Mononuclear cell (primary cell): ENCODE data around the gene HOXB8. TPM values are rescaled to one million over a fixed set of nuclear protein-coding genes. Genes with fewer than 3 reads are reported as not detected.
A peak's percentile ranks its signal among the peaks of the same experiment; 100 is the strongest.

ENCODE experiments used
- H3K27me3 ChIP-seq: 2 replicates; pipeline ENCODE4 v1.6.0; 2011; ENCODE audit warnings: low read length, control low read depth; ENCODE audit not compliant: insufficient read depth
- H3K4me1 ChIP-seq: 2 replicates; pipeline ENCODE4 v1.5.1; 2011; ENCODE audit warnings: mild to moderate bottlenecking, low read length, control low read depth; ENCODE audit not compliant: insufficient read depth
- H3K4me3 ChIP-seq: 2 replicates; pipeline ENCODE4 v1.5.1; 2011; ENCODE audit warnings: mild to moderate bottlenecking, low read length, moderate library complexity
- H3K9me3 ChIP-seq: 2 replicates; pipeline ENCODE4 v1.5.1; 2011; ENCODE audit warnings: low read depth, mild to moderate bottlenecking, control low read depth, low read length
- total RNA-seq: library from RNA; depleted of rRNA; stranded (reverse); fragments of >200 nt; gene quantifications from one replicate; pipeline ENCODE4 v1.2.3, GENCODE V29; 2012

The HOXB8 gene
- 0.10 TPM for total RNA-seq

- Histone ChIP-seq H3K9me3 (no peaks in the 10 kb centered on the region), H3K4me3 (no peak within 1 kb of the TSS), H3K4me1 (peaks cover 49% of the 10 kb centered on the region), H3K27me3 (peaks cover 91% of the 10 kb centered on the region)
Measured at GRCh38 chr17:48615047-48615962, at the start of gene HOXB8. HOXB8 (minus strand) TSS chr17:48615292; CDS start chr17:48614704, 588 bp downstream.

DNA sequence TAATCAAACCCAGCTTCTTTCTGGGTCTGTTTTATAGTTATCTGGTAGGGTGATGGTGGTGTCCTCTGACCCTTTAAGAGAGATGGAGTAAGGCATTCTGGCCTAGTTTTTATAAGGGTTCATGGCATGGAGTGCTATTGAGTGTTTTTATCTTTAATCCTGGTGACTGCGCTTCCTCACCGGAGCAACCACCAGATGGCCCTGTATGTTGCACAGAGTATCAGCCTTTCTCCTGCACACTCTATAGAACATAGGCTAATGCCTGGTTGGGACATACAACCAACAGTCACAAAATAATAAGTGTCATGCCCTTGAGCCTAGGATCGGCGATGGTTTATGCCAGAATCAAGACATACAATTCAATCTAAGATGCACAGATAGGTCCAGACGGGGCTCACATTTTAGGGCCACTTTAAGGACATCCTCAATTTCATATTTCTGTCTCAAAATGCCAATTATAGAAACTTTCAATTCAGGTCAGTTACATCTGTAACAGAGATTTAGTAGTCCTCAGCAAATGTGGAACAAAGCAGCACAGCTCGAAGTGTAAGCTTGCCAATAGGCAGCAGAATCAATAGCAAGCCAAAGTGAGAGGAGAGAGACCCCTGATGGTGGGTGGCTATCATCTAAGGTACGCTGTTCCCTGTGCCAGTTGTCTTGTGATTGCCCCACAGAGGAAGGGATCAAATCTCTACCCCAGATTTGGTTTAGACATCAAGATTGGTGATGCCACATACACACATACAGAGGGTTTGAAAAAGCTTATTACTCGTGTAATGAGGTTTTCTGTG, 48.2 kb upstream of the HOXB8 start:
- Histone ChIP-seq H3K4me3 (no peak overlapping the region), H3K9me3 (no peaks in the 10 kb centered on the region)

DNA sequence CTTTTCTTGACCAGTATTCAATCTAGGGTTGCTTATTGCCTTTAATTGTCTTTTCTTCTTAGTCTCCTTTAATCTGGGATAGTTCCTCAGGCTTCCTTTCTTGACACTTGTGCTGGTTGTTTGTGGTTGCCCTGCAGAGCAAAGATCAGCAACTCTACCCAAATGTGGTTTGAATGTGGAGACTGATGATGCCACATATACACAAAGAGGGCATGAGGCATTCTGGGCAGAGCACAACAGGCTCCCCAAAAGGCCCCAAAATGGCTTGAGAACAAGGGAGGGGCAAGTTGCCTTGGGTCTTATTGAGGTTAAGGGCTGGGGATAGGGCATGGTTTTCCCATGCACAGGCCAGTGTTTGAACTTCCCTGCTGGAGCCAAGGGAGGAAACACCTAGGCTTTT, 40.8 kb upstream of the HOXB8 start:
- Histone ChIP-seq H3K4me3 (no peak overlapping the region), H3K4me1 (no peaks in the 10 kb centered on the region), H3K9me3 (no peaks in the 10 kb centered on the region)

More for the DNA sequence above, 48.2 kb upstream of the HOXB8 start:
- H3K27me3 ChIP-seq: peaks cover 2% of the 10 kb centered on the region
- H3K4me1 ChIP-seq: no peaks in the 10 kb centered on the region

DNA sequence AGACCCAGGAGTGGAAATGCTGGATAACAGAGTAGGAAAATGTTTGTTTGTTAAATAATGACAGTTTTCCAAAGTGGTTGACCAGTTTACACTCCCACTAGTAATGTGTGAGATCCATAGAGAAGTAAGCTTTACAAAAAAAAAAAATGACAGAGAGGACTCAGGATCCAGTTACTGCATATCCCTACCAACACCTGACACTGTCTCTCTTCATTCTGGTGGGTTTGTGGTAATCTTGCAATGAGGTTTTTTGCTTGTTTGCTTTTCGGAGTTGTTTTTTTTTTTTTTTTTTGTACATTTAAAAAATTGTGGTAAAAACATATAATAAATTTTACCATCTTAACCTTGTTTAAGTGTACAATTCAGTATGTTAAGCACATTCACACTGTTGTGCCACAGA, 34.6 kb upstream of the HOXB8 start:
- Histone ChIP-seq H3K27me3 (peaks cover 49% of the 10 kb centered on the region), H3K9me3 (no peaks in the 10 kb centered on the region), H3K4me1 (peaks cover 15% of the 10 kb centered on the region), H3K4me3 (no peak overlapping the region)

More for the DNA sequence above, 40.8 kb upstream of the HOXB8 start:
- H3K27me3 ChIP-seq: peaks cover 6% of the 10 kb centered on the region

DNA sequence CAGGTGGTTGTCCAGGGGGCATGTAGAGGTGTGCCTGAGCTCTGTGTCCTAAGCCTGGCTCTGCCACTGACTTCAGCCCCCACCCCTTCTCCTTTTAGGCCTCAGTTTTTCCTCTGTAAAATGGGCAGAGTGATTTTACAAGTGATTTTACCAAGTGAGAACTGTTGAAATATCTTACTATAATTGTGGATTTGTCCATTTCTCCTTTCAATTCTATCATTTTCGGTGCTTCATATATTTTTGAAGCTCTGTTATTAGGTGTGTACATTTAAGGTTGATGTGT, 32.8 kb upstream of the HOXB8 start:
- H3K9me3 ChIP-seq: no peaks in the 10 kb centered on the region
- H3K4me3 ChIP-seq: no peak overlapping the region
- peaks cover 15% of the 10 kb centered on the region for H3K4me1 ChIP-seq
- peaks cover 68% of the 10 kb centered on the region for H3K27me3 ChIP-seq

- H3K27me3 ChIP-seq: peaks cover 70% of the 10 kb centered on the region
- H3K4me1 ChIP-seq: peaks cover 15% of the 10 kb centered on the region
- H3K4me3 ChIP-seq: peak overlapping the region; percentile 35
Measured at GRCh38 chr17:48647103-48647962, 32.2 kb upstream of the HOXB8 start.

DNA sequence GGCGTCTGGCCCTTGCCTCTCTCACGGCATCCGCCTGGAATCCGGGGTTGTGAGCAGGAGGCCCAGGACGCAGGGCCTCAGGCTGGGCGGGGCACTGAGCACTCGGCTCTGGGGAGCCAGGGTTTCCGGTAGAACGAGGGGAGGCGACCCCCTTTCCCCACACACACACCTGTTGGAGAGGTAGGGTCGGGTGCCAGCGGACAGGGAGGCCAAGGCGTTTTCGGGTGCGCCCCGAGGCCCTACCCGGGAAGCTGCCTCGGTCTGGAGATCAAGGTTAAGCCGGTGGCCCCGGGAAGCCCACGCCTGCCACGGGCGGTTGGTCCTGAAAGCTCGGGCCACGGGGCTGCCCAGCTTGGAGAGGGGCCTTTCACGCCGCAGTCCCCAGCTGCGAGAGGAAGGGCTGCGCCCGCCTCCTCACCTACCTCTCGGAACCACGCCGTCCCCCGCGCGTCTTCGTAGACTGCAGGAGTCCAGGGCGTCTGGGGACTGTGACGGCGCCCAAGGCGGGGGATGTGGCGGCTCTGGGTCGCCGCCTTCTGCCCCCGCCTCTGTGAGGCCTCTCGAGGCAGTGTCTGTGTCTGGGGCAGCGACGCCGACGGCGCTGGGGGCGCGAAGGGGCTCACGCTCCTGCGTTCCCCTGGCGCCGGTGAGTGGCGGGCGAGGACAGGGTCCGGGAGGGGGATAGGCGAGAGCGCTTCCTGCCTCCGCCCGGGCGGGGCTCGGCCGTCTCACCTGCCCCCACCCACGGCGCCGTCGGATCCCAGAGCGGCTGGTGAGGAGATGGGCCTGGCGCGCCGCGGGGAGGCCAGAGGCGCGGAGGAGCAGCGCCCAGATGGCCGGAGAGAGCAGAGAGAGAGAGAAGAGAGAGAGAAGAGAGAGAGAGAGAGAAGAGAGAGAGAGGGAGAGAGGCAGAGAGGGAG, 31.4 kb upstream of the HOXB8 start:
- Histone ChIP-seq H3K27me3 (peaks cover 76% of the 10 kb centered on the region), H3K9me3 (no peaks in the 10 kb centered on the region), H3K4me3 (no peak overlapping the region), H3K4me1 (peaks cover 15% of the 10 kb centered on the region)

More at GRCh38 chr17:48647103-48647962, 32.2 kb upstream of the HOXB8 start:
- no peaks in the 10 kb centered on the region for H3K9me3 ChIP-seq

DNA sequence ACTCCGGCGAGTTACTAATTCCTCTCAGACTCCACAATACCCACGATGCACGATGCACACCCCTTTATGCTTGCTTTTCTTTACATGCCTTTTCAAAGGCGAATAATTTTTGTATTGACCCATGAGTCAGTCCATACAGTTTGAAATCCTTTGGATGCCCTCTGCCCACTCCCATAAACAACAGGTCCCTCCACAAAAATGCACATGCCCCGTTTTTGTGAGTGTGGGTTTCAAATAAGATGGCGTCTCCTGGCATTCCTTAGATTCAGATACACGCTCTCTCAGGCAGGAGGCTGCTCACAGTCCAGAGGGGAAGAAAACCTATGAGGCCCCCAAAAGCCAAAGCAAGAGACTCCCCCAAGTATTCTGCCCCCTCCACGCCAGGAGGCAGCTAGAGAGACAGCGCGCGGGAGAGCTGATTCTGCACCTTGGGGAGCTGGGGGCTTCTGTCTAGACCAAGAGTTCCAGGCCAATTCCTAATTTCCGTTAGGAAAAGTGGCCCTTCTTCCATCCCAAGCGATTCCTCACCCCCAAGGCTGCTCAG, 30.6 kb upstream of the HOXB8 start:
- Histone ChIP-seq H3K9me3 (no peaks in the 10 kb centered on the region), H3K4me3 (no peak overlapping the region), H3K27me3 (peaks cover 83% of the 10 kb centered on the region), H3K4me1 (peaks cover 15% of the 10 kb centered on the region)

DNA sequence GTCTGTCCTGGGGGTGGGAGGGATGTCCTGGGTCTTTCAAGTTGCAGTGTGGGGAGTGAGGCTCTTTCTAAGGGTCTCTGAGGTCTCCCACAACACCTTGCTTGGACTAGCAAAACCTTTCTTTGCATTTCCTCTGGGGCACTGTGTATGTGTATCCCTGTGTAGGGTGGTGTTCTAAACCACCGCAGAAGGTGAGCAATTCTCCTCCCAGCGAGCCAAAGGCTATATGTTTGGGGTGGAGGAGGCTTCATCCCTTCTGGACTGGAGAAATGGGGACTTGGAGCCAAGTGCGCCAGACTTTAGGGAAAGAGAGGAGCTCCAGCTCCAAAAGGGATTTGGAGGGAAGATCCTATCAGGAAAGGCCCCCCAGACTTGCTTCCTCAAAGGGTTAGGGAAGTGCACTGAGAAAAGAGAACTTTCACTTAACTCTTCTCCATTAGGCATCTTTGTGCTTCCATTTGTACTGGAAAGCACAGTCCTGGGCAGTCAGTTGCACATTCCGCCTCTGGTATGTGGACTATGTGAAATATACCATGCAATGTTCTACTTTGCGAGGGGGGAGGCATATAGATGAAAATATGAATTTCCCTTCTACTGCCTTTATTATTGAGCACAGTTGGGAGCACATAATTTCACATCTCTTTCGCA, 29.9 kb upstream of the HOXB8 start:
- Histone ChIP-seq H3K4me3 (no peak overlapping the region), H3K27me3 (peaks cover 90% of the 10 kb centered on the region), H3K9me3 (no peaks in the 10 kb centered on the region), H3K4me1 (peaks cover 15% of the 10 kb centered on the region)

GRCh38 chr17:48644159-48644558, 29.1 kb upstream of the HOXB8 start:
- H3K27me3 ChIP-seq: peaks cover 93% of the 10 kb centered on the region
- no peaks in the 10 kb centered on the region for H3K9me3 ChIP-seq
- H3K4me3 ChIP-seq: no peak overlapping the region
- H3K4me1 ChIP-seq: peaks cover 15% of the 10 kb centered on the region

GRCh38 chr17:48643697-48644012, 28.6 kb upstream of the HOXB8 start:
- H3K9me3 ChIP-seq: no peaks in the 10 kb centered on the region
- H3K27me3 ChIP-seq: peaks cover 98% of the 10 kb centered on the region

GRCh38 chr17:48642843-48643696, 28.0 kb upstream of the HOXB8 start:
- Histone ChIP-seq H3K27me3 (peaks cover 98% of the 10 kb centered on the region), H3K4me1 (peaks cover 15% of the 10 kb centered on the region), H3K9me3 (no peaks in the 10 kb centered on the region), H3K4me3 (no peak overlapping the region)

More at GRCh38 chr17:48643697-48644012, 28.6 kb upstream of the HOXB8 start:
- Histone ChIP-seq H3K4me3 (no peak overlapping the region), H3K4me1 (peaks cover 15% of the 10 kb centered on the region)
